Fibroblast of villous mesenchyme (primary cell): Measurements from ENCODE around the gene KDM6A. TPM values are rescaled to one million over a fixed set of nuclear protein-coding genes. Genes with fewer than 3 reads are reported as not detected.
"Not testable (repeated sequence)": the region's sequence is repeated elsewhere in the genome, so short reads cannot be mapped to it uniquely, and the experiment has no call there.

Source experiments
- DNase-seq: peaks from one replicate; pipeline ENCODE4 v3.0.0-alpha.2; 2010; ENCODE audit warnings: low read depth
- H3K4me3 ChIP-seq: 2 replicates; pipeline ENCODE4 v1.5.1; 2011; ENCODE audit warnings: low read depth, mild to moderate bottlenecking, low read length
- CTCF ChIP-seq: IDR thresholded peaks from 2 replicates; pipeline ENCODE4 v1.5.1; 2012; ENCODE audit warnings: low read depth, mild to moderate bottlenecking, low read length; ENCODE audit not compliant: insufficient read depth
- total RNA-seq: library from RNA; depleted of rRNA; stranded (reverse); fragments of >200 nt; gene quantifications from 2 replicates; pipeline ENCODE4 v1.2.3, GENCODE V29; 2012

The KDM6A gene
- total RNA-seq, 1 donor: 27.6 TPM

- no peak for DNase-seq
- H3K4me3 ChIP-seq: no peak overlapping the region
- no peak for TF ChIP-seq CTCF
Measured at GRCh38 chrX:44889824-44890223, 16.8 kb downstream of the KDM6A start.

- no peak for TF ChIP-seq CTCF
- DNase-seq: no peak
- H3K4me3 ChIP-seq: no peak overlapping the region
Measured at GRCh38 chrX:44890247-44890646, 17.3 kb downstream of the KDM6A start.

GRCh38 chrX:44890687-44891086 lies 17.7 kb downstream of the KDM6A start:
- not testable (repeated sequence) for DNase-seq, H3K4me3 ChIP-seq

GRCh38 chrX:44891642-44892041 lies 18.7 kb downstream of the KDM6A start:
- no peak overlapping the region for H3K4me3 ChIP-seq
- DNase-seq: no peak
- TF ChIP-seq CTCF: no peak

GRCh38 chrX:44896876-44897186 lies 23.8 kb downstream of the KDM6A start:
- no peak for DNase-seq
- no peak overlapping the region for H3K4me3 ChIP-seq
- no peak for TF ChIP-seq CTCF

GRCh38 chrX:44897539-44897938 lies 24.6 kb downstream of the KDM6A start:
- no peak overlapping the region for H3K4me3 ChIP-seq
- no peak for DNase-seq

GRCh38 chrX:44898411-44899221 lies 25.6 kb downstream of the KDM6A start:
- H3K4me3 ChIP-seq: no peak overlapping the region
- no peak for TF ChIP-seq CTCF
- DNase-seq: no peak

More at GRCh38 chrX:44897539-44897938, 24.6 kb downstream of the KDM6A start:
- no peak for TF ChIP-seq CTCF
